ENCODE data around the gene GPR83.
"Not testable (repeated sequence)": the region's sequence is repeated elsewhere in the genome, so short reads cannot be mapped to it uniquely, and the experiment has no call there.

The GPR83 gene

GRCh38 chr11:94401773-94402265 lies 600 bp upstream of the GPR83 start:
- Histone ChIP-seq H3K27ac (ENCODE audit: poor library complexity, severe bottlenecking) (no peak overlapping the region), H3K9me3 (ENCODE audit: severe bottlenecking) (no peaks in the 10 kb centered on the region), H3K36me3 (ENCODE audit: low read depth) (no peaks in the 10 kb centered on the region), H3K4me3 (ENCODE audit: severe bottlenecking) (peak overlapping the region; percentile 17), H3K27me3 (ENCODE audit: insufficient read depth, poor library complexity, severe bottlenecking) (peaks cover 29% of the 10 kb centered on the region), H3K4me1 (ENCODE audit: insufficient read depth, poor library complexity, severe bottlenecking) (peaks cover 3% of the 10 kb centered on the region)
- DNase-seq (ENCODE audit: low spot score) (no peak), ATAC-seq (ENCODE audit: low read depth) (no peak)
- TF ChIP-seq CTCF (IDR thresholded peaks at IDR 0.05; ENCODE audit: poor library complexity, severe bottlenecking) = no peak

- no peak overlapping the region for H3K4me3 ChIP-seq (ENCODE audit: severe bottlenecking)
- DNase-seq (ENCODE audit: low spot score) = no peak
Observed at GRCh38 chr11:94400457-94400838, 771 bp downstream of the GPR83 start.

GRCh38 chr11:94400050-94400449 lies 1.2 kb downstream of the GPR83 start:
- H3K4me1 ChIP-seq (ENCODE audit: insufficient read depth, poor library complexity, severe bottlenecking) = peaks cover 3% of the 10 kb centered on the region
- no peak overlapping the region for H3K4me3 ChIP-seq (ENCODE audit: severe bottlenecking)
- no peaks in the 10 kb centered on the region for H3K9me3 ChIP-seq (ENCODE audit: severe bottlenecking)
- DNase-seq (ENCODE audit: low spot score) (no peak), ATAC-seq (ENCODE audit: low read depth) (no peak)
- peaks cover 29% of the 10 kb centered on the region for H3K27me3 ChIP-seq (ENCODE audit: insufficient read depth, poor library complexity, severe bottlenecking)
- H3K36me3 ChIP-seq (ENCODE audit: low read depth) = no peaks in the 10 kb centered on the region
- no peak overlapping the region for H3K27ac ChIP-seq (ENCODE audit: poor library complexity, severe bottlenecking)
- no peak for TF ChIP-seq CTCF (IDR thresholded peaks at IDR 0.05; ENCODE audit: poor library complexity, severe bottlenecking)

More at GRCh38 chr11:94400457-94400838, 771 bp downstream of the GPR83 start:
- H3K27ac ChIP-seq (ENCODE audit: poor library complexity, severe bottlenecking) = no peak overlapping the region
- ATAC-seq (ENCODE audit: low read depth) = no peak
- no peaks in the 10 kb centered on the region for H3K9me3 ChIP-seq (ENCODE audit: severe bottlenecking)
- no peak for TF ChIP-seq CTCF (IDR thresholded peaks at IDR 0.05; ENCODE audit: poor library complexity, severe bottlenecking)
- H3K36me3 ChIP-seq (ENCODE audit: low read depth) = no peaks in the 10 kb centered on the region
- peaks cover 3% of the 10 kb centered on the region for H3K4me1 ChIP-seq (ENCODE audit: insufficient read depth, poor library complexity, severe bottlenecking)
- peaks cover 29% of the 10 kb centered on the region for H3K27me3 ChIP-seq (ENCODE audit: insufficient read depth, poor library complexity, severe bottlenecking)

GRCh38 chr11:94398101-94398500 lies 3.1 kb downstream of the GPR83 start:
- Histone ChIP-seq H3K4me1 (ENCODE audit: insufficient read depth, poor library complexity, severe bottlenecking) (peaks cover 3% of the 10 kb centered on the region), H3K27me3 (ENCODE audit: insufficient read depth, poor library complexity, severe bottlenecking) (peaks cover 29% of the 10 kb centered on the region), H3K4me3 (ENCODE audit: severe bottlenecking) (no peak overlapping the region), H3K36me3 (ENCODE audit: low read depth) (no peaks in the 10 kb centered on the region), H3K9me3 (ENCODE audit: severe bottlenecking) (no peaks in the 10 kb centered on the region), H3K27ac (ENCODE audit: poor library complexity, severe bottlenecking) (no peak overlapping the region)
- no peak for TF ChIP-seq CTCF (IDR thresholded peaks at IDR 0.05; ENCODE audit: poor library complexity, severe bottlenecking)
- DNase-seq (ENCODE audit: low spot score) (no peak), ATAC-seq (ENCODE audit: low read depth) (no peak)

- ATAC-seq (ENCODE audit: low read depth) (no peak), DNase-seq (ENCODE audit: low spot score) (no peak)
- Histone ChIP-seq H3K9me3 (ENCODE audit: severe bottlenecking) (no peaks in the 10 kb centered on the region), H3K36me3 (ENCODE audit: low read depth) (no peaks in the 10 kb centered on the region), H3K27me3 (ENCODE audit: insufficient read depth, poor library complexity, severe bottlenecking) (peaks cover 21% of the 10 kb centered on the region), H3K27ac (ENCODE audit: poor library complexity, severe bottlenecking) (no peak overlapping the region), H3K4me3 (ENCODE audit: severe bottlenecking) (no peak overlapping the region), H3K4me1 (ENCODE audit: insufficient read depth, poor library complexity, severe bottlenecking) (no peaks in the 10 kb centered on the region)
- TF ChIP-seq CTCF (IDR thresholded peaks at IDR 0.05; ENCODE audit: poor library complexity, severe bottlenecking) = no peak
Observed at GRCh38 chr11:94396282-94396681, 4.9 kb downstream of the GPR83 start.

GRCh38 chr11:94391937-94392336 lies 9.3 kb downstream of the GPR83 start:
- ATAC-seq (ENCODE audit: low read depth); H3K4me1 ChIP-seq (ENCODE audit: insufficient read depth, poor library complexity, severe bottlenecking); H3K4me3 ChIP-seq (ENCODE audit: severe bottlenecking): not testable (repeated sequence)

More at GRCh38 chr11:94391937-94392336, 9.3 kb downstream of the GPR83 start:
- H3K9me3 ChIP-seq (ENCODE audit: severe bottlenecking); DNase-seq (ENCODE audit: low spot score); H3K27me3 ChIP-seq (ENCODE audit: insufficient read depth, poor library complexity, severe bottlenecking); H3K27ac ChIP-seq (ENCODE audit: poor library complexity, severe bottlenecking); H3K36me3 ChIP-seq (ENCODE audit: low read depth): not testable (repeated sequence)

All from RWPE2 (cell line).